SK-N-MC (cell line): ENCODE data around the gene HMCN1.
A peak's percentile ranks its signal among the peaks of the same experiment; 100 is the strongest.

Experiments
- DNase-seq: peaks from one replicate; pipeline ENCODE4 v3.0.0-alpha.2; 2011; ENCODE audit warnings: low read depth, low spot score
- H3K27ac ChIP-seq: fragments of 200-600 bp; sonication (generic); 2 replicates; pipeline ENCODE4 v1.5.1; 2016; ENCODE audit warnings: mixed run types
- H3K36me3 ChIP-seq: fragments of 200-600 bp; sonication (generic); 2 replicates; pipeline ENCODE4 v1.6.1; 2017; ENCODE audit warnings: antibody characterized with exemption, low read length, mixed read lengths; ENCODE audit not compliant: insufficient read depth
- H3K4me3 ChIP-seq: fragments of 200-600 bp; sonication (generic); 2 replicates; pipeline ENCODE4 v1.5.1; 2016
- H3K9ac ChIP-seq: fragments of 200-600 bp; sonication (generic); 2 replicates; pipeline ENCODE4 v1.8.0; 2017; ENCODE audit warnings: mixed run types, mixed read lengths; ENCODE audit not compliant: insufficient read length
- H3K9me3 ChIP-seq: fragments of 200-600 bp; sonication (generic); 2 replicates; pipeline ENCODE4 v1.6.1; 2017; ENCODE audit warnings: low read depth, mild to moderate bottlenecking, antibody characterized with exemption, low read length, moderate library complexity, mixed read lengths
- EZH2 ChIP-seq: fragments of 200-600 bp; sonication (generic); IDR thresholded peaks from one replicate; pipeline ENCODE4 v1.6.1; 2017; ENCODE audit warnings: antibody characterized with exemption
- FOXP2 ChIP-seq: optimal IDR thresholded peaks from 2 replicates; pipeline ENCODE3; 2011; ENCODE audit warnings: mild to moderate bottlenecking, moderate library complexity; ENCODE audit not compliant: insufficient read depth; ENCODE audit errors: extremely low read length, control extremely low read depth
- POLR2AphosphoS5 ChIP-seq: IDR thresholded peaks from 2 replicates; pipeline ENCODE4 v1.6.1; 2012; ENCODE audit warnings: mild to moderate bottlenecking, low read depth, low read length, borderline replicate concordance

The HMCN1 gene

DNA sequence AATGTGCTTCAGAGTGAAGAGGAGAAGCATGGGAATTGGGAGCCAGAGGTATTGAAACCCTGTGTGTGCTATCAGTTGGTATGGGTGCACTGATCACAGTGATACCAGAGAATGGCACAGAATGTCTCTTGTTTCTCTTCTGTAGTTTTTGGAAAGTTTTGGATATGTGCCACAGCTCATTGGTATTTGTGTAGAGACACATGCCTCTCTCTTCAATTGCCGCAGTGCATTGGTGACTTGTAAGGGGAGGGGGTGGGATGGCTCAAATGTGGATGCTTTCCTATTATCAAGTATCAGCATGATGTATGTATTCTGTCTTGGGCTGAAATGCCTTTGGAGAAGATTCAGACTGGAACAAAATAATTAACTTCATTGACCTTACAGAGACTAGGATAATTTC is 101.0 kb downstream of the HMCN1 start:
- TF ChIP-seq EZH2 (no peak), FOXP2 (no peak), POLR2AphosphoS5 (no peak)
- DNase-seq = no peak
- Histone ChIP-seq H3K27ac (peak overlapping the region; percentile 98), H3K4me3 (no peak overlapping the region; the same call in 1 of the 2 replicates), H3K9me3 (peaks cover 2% of the 10 kb centered on the region; the same call in 1 of the 2 replicates), H3K36me3 (no peaks in the 10 kb centered on the region), H3K9ac (no peak overlapping the region)

DNA sequence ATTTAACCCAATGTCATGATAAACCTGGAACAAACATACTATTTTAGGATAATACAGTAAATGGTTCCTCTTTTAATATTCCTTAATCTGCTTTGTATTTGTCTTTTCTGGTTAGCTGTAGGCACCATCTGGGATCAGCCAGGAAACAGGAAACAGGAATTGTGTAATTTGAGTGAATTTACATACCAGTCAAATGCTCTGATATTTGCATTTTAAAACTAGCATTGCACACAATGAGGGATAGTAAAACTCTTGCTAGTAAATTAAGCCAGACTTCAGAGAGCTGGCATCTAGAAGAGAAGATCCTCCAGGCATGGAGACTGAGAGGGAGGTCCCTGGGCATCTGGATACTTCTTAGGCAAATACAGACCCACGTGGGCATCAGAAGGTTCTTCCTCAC is 103.5 kb downstream of the HMCN1 start:
- H3K4me3 ChIP-seq = peak overlapping the region; percentile 62
- H3K36me3 ChIP-seq = no peaks in the 10 kb centered on the region
- H3K9me3 ChIP-seq = no peaks in the 10 kb centered on the region
- TF ChIP-seq EZH2 (no peak), FOXP2 (peak; percentile 46), POLR2AphosphoS5 (peak; percentile 61; the same call in 1 of the 2 replicates)
- DNase-seq = peak; percentile 98
- H3K27ac ChIP-seq = peak overlapping the region; percentile 98
- H3K9ac ChIP-seq = peak overlapping the region; percentile 42

DNA sequence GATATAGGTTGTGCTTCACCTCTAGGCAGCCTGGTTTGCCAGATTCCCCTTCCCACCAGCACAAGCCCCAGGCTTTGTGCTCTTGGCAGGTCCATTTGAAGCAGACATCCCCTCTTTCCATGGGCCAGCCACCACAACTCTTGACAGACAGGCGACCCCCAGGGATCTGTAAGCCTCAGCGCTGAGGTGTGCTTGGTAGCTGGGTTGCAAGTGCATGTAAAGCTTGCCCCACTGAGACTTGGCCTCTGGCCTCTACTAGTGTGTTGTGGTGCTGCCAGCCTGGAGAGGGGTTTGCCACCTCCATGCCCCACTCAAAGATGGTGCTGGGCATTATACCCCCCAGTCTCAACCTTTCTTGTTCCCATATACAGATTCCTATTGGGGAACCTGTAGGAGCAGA is 103.9 kb downstream of the HMCN1 start:
- Histone ChIP-seq H3K36me3 (no peaks in the 10 kb centered on the region), H3K27ac (peak overlapping the region; percentile 98), H3K9ac (no peak overlapping the region), H3K9me3 (no peaks in the 10 kb centered on the region), H3K4me3 (peak overlapping the region; percentile 62)
- TF ChIP-seq FOXP2 = no peak
- TF ChIP-seq EZH2 = no peak
- no peak for TF ChIP-seq POLR2AphosphoS5
- no peak for DNase-seq

DNA sequence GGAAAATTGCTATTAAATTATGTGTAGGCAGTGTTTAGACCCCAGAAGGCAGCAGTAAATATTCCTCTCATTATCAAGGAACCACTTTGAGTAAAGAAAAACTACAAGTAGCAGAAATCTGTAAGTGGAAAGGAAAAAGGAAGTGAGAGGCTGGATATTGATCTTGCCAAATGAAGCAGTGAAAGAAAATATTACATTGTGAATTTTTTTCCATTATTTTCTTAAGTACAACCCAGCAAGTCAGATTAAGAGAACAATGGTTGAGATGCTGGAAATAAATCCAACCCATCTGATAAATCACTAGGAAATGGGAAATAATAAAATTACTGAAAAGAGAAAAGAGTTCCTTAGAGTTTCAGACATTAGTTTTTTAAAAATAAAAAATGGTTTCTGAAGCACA is 106.7 kb downstream of the HMCN1 start:
- peaks cover 4% of the 10 kb centered on the region for H3K36me3 ChIP-seq
- peak overlapping the region; percentile 26; the same call in 1 of the 2 replicates for H3K27ac ChIP-seq
- no peak overlapping the region for H3K9ac ChIP-seq
- no peaks in the 10 kb centered on the region for H3K9me3 ChIP-seq
- no peak overlapping the region for H3K4me3 ChIP-seq
- TF ChIP-seq FOXP2 (no peak), EZH2 (no peak), POLR2AphosphoS5 (no peak)
- no peak for DNase-seq

DNA sequence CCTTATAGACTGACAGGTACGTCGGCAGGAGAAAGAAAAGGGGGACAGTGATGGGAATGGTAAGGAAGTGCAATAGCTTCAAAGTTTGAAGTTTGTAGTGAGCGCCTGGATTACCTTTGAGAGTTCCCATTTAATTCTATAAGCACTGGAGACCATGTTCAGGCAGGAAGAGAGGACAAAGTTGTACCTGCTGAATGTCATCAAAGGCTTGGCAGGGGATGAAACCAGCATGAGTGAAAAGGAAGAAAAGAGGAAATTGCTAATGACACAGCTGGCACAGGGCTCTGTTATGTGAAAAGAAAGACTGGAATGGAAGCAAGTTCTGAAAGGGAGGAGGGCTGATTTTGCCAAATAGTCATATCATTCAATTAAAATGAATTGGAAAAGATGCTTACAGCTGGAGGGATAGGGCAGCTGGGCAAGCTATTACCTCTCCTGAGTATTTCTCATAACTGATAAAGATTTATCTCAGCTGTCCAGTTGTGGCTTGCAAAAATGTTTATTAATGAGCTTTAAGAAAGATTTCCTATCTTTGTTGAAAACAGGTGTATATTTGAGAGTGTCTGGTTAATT is 109.2 kb downstream of the HMCN1 start:
- Histone ChIP-seq H3K4me3 (no peak overlapping the region), H3K36me3 (peaks cover 28% of the 10 kb centered on the region), H3K27ac (peak overlapping the region; percentile 60), H3K9ac (no peak overlapping the region), H3K9me3 (no peaks in the 10 kb centered on the region)
- TF ChIP-seq EZH2 (no peak), POLR2AphosphoS5 (no peak), FOXP2 (no peak)
- no peak for DNase-seq

DNA sequence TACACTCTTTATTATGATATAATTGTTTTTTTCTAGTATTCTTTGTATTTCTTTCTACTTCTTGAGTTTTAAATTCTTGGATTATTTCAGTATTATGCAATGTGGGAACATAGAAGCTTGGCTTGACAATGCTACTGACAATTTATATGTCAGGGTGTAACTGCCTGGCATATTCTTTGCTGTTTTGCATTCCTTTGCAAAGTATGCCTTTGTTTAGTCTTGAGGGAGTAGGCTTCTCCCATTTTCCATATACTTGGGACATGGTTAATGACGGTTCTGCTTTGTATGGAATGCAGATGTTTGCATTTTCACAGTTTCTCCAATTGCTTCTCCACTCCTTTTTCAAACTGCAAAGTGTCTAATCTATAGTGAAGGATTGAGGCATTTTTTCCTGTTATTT is 109.8 kb downstream of the HMCN1 start:
- Histone ChIP-seq H3K27ac (peak overlapping the region; percentile 60), H3K4me3 (0 out of 2 replicates have a peak overlapping the region, but pooled peaks have one; percentile 14), H3K36me3 (peaks cover 33% of the 10 kb centered on the region), H3K9me3 (no peaks in the 10 kb centered on the region), H3K9ac (no peak overlapping the region)
- TF ChIP-seq EZH2 (no peak), POLR2AphosphoS5 (no peak), FOXP2 (no peak)
- no peak for DNase-seq

DNA sequence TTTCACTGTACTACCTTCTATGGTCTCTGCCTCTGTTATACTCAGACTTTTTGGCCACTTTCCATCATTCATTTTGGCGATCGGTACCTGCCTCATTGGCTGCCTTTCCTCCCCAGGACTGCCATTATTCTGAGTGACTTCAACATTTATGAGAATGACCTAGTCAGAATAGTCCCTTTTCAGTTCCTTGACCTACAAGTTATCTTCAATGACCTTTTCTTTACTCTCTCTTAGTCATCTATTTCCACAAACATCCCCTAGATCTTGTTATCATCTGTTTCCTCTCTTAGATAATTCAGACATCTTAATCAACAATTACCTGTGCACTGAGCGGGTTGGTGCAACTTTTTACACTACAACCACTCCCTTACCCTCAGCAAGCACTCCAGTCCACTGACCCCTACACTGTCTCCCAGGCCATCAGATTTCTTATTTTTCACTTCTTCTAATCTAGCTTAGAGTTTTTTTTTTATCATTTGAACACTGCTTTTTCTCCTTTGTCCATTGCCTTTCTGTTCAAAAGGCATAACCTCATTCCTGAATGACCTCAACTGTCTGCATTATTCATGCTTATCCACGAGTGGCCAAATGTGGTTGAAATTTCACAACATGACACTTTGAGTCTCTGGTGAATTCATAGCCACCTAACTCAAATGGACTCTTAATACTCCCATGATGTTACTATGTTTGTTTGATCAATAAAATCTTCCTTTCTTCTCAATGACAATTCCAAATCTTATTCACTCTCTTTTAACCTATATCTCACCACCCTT is 112.7 kb downstream of the HMCN1 start:
- no peak for DNase-seq
- TF ChIP-seq FOXP2 = no peak
- no peak for TF ChIP-seq EZH2
- no peak for TF ChIP-seq POLR2AphosphoS5

DNA sequence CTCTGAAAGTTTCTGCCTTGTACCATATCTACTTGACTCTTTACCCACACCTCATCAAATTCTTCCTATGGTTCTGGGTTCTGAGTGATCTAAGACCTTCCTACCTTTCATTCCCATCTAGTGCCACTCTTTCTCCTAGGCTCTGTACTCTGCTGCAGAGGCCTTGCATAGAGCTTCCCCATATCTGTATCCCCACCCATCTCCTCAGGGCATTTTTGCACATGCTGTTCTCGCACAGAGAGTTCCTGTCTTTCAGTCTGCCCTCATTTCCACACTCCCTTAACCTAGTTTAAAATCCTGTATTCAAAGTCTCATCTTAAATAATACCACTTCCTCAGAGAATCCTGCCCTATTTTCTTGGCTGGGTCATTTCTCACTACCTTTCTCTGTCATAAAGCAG is 114.8 kb downstream of the HMCN1 start:
- Histone ChIP-seq H3K9ac (no peak overlapping the region), H3K36me3 (peaks cover 38% of the 10 kb centered on the region), H3K27ac (peak overlapping the region; percentile 72), H3K9me3 (no peaks in the 10 kb centered on the region), H3K4me3 (no peak overlapping the region)
- DNase-seq = no peak
- no peak for TF ChIP-seq EZH2
- TF ChIP-seq POLR2AphosphoS5 = no peak
- TF ChIP-seq FOXP2 = no peak

More for the DNA sequence above, 112.7 kb downstream of the HMCN1 start:
- Histone ChIP-seq H3K27ac (no peak overlapping the region), H3K36me3 (peaks cover 38% of the 10 kb centered on the region), H3K9ac (no peak overlapping the region), H3K9me3 (no peaks in the 10 kb centered on the region), H3K4me3 (no peak overlapping the region)
